HepG2 (cell line): Measurements from ENCODE around the gene MAP3K21. TPM values are rescaled to one million over a fixed set of nuclear protein-coding genes. Genes with fewer than 3 reads are reported as not detected.

ENCODE experiments used
- ATAC-seq: fragments of 200-7000 bp; cut with Tn5 transposase; 3 replicates; pipeline ENCODE4 v1.9.1; 2020; ENCODE audit warnings: mild to moderate bottlenecking, moderate library complexity
- BruUV-seq: library from RNA; stranded (reverse); fragments of 400-500 nt; replicated peaks from 2 replicates; lab custom pipeline; 2021; lab: Mats Ljungman, UMichigan
- CTCF ChIA-PET: fragments of 300-600 bp; formaldehyde crosslinking; extraction: SDS; loops from one replicate; lab custom pipeline; 2021; ENCODE audit warnings: low total read pairs, inconsistent platforms, low intra/inter-chr PET ratio; lab: Yijun Ruan, JAX
- POLR2A ChIA-PET: fragments of 350-600 bp; sonication (Branson Sonifier 250); formaldehyde crosslinking; loops from one replicate; lab custom pipeline; 2020; ENCODE audit warnings: antibody characterized with exemption, inconsistent platforms; lab: Yijun Ruan, JAX
- DNase-seq: peaks from one replicate; pipeline ENCODE4 v3.0.0-alpha.2; 2015; ENCODE audit warnings: low spot score
- FAIRE-seq: peaks from 3 replicates; lab custom pipeline; 2011; peaks lifted over from hg19 to GRCh38; lab: Jason Lieb, UNC
- H2AFZ ChIP-seq: one replicate; pipeline ENCODE4 v1.6.1; 2011; ENCODE audit warnings: low read length, inconsistent platforms
- H3K27ac ChIP-seq: fragments of 300-600 bp; 3 replicates; pipeline ENCODE4 v1.8.0; 2011; ENCODE audit warnings: mixed run types, mild to moderate bottlenecking, mixed read lengths, low read length, inconsistent platforms; ENCODE audit not compliant: insufficient read depth; ENCODE audit errors: extremely low read length
- H3K27me3 ChIP-seq, 2 experiments: fragments of 200-600 bp in 1 of 2; 2 replicates in 1 of 2; 3 replicates in 1 of 2; pipeline versions ENCODE4 v1.6.0 to v1.8.0; 2011; ENCODE audit warnings: low read length in 2 of 2, mild to moderate bottlenecking in 2 of 2, moderate library complexity in 2 of 2, inconsistent platforms in 1 of 2; ENCODE audit not compliant: insufficient read depth in 2 of 2, control insufficient read depth in 1 of 2
- H3K36me3 ChIP-seq, 2 experiments: fragments of 200-600 bp in 1 of 2; replicated peaks in 1 of 2; 2 replicates in 1 of 2; 3 replicates in 1 of 2; pipeline versions ENCODE4 v1.5.1 to v1.8.0; 2011; ENCODE audit warnings: low read length in 2 of 2, inconsistent platforms in 1 of 2; ENCODE audit not compliant: insufficient read depth in 2 of 2, control insufficient read depth in 1 of 2
- H3K4me1 ChIP-seq: 2 replicates; pipeline ENCODE4 v1.5.1; 2012; ENCODE audit warnings: low read length, inconsistent platforms; ENCODE audit not compliant: insufficient read depth
- H3K4me2 ChIP-seq: 2 replicates; pipeline ENCODE4 v1.6.0; 2011; ENCODE audit warnings: low read depth, low read length, inconsistent platforms
- H3K4me3 ChIP-seq, 3 experiments: fragments of 200-600 bp in 1 of 3; sonication (generic), shearing (Covaris generic) in 1 of 3; replicated peaks in 1 of 3; 2 replicates each; pipeline ENCODE4 v1.5.1; 2011 to 2016; ENCODE audit warnings: low read length in 3 of 3, inconsistent platforms in 2 of 3, low read depth in 2 of 3, mild to moderate bottlenecking in 2 of 3, control low read depth in 1 of 3, mixed read lengths in 1 of 3; ENCODE audit not compliant: insufficient read depth in 1 of 3
- H3K79me2 ChIP-seq: one replicate; pipeline ENCODE4 v1.6.1; 2011; ENCODE audit warnings: low read length, inconsistent platforms; ENCODE audit not compliant: insufficient read depth
- H3K9ac ChIP-seq: 2 replicates; pipeline ENCODE4 v1.6.0; 2011; ENCODE audit warnings: mild to moderate bottlenecking, low read depth, low read length, inconsistent platforms; ENCODE audit not compliant: insufficient read depth
- H3K9me3 ChIP-seq: 2 replicates; pipeline ENCODE4 v1.5.1; 2012; ENCODE audit warnings: mild to moderate bottlenecking, low read length
- H4K20me1 ChIP-seq: 2 replicates; pipeline ENCODE4 v1.6.0; 2011; ENCODE audit warnings: inconsistent platforms, mild to moderate bottlenecking, low read length, moderate library complexity; ENCODE audit not compliant: insufficient read depth
- CENPT ChIP-seq: sonication (generic); formaldehyde crosslinking; IDR thresholded peaks from 2 replicates; pipeline ENCODE4 v1.8.0; 2022; ENCODE audit warnings: low read depth, mild to moderate bottlenecking, moderate library complexity, missing genetic modification reagents
- EEA1 ChIP-seq: sonication (generic); formaldehyde crosslinking; IDR thresholded peaks from 2 replicates; pipeline ENCODE4 v1.5.1; 2020; ENCODE audit warnings: mild to moderate bottlenecking, missing genetic modification reagents, borderline replicate concordance
- FOXJ3 ChIP-seq: sonication (generic); formaldehyde crosslinking; IDR thresholded peaks from 2 replicates; pipeline ENCODE4 v1.4.0; 2020; ENCODE audit warnings: missing genetic modification reagents, mild to moderate bottlenecking, borderline replicate concordance
- HOXA7 ChIP-seq: sonication (generic); formaldehyde crosslinking; IDR thresholded peaks from 2 replicates; pipeline ENCODE4 v1.8.1; 2022; ENCODE audit warnings: mild to moderate bottlenecking, missing genetic modification reagents, moderate library complexity
- MED8 ChIP-seq: sonication (generic); formaldehyde crosslinking; IDR thresholded peaks from 2 replicates; pipeline ENCODE4 v1.8.1; 2023; ENCODE audit warnings: mild to moderate bottlenecking, missing genetic modification reagents; ENCODE audit not compliant: insufficient replicate concordance
- MIXL1 ChIP-seq: IDR thresholded peaks from 2 replicates; pipeline ENCODE4 v1.6.1; 2016
- PAF1 ChIP-seq: IDR thresholded peaks from 2 replicates; pipeline ENCODE4 v1.6.1; 2016; ENCODE audit warnings: missing genetic modification reagents, missing compliant biosample characterization
- POLR2G ChIP-seq: fragments of 200-400 bp; formaldehyde crosslinking; IDR thresholded peaks from 2 replicates; pipeline ENCODE4 v1.6.1; 2018; ENCODE audit warnings: mild to moderate bottlenecking, low read depth, low read length, moderate library complexity
- RXRB ChIP-seq: IDR thresholded peaks from 2 replicates; pipeline ENCODE4 v1.6.1; 2016; ENCODE audit warnings: borderline replicate concordance, missing genetic modification reagents, missing compliant biosample characterization
- ZNF333 ChIP-seq: sonication (generic); formaldehyde crosslinking; IDR thresholded peaks from 2 replicates; pipeline ENCODE4 v1.4.0; 2020; ENCODE audit warnings: mild to moderate bottlenecking, missing genetic modification reagents, borderline replicate concordance
- ZNF589 ChIP-seq: sonication (generic); formaldehyde crosslinking; conservative IDR thresholded peaks from 2 replicates; pipeline ENCODE4 v1.8.0; 2022; ENCODE audit warnings: mild to moderate bottlenecking, moderate library complexity, missing genetic modification reagents
- WGBS: methylation state at CpG from one replicate; pipeline ENCODE4 v1.1.6; 2017; ENCODE audit warnings: low lambda C conversion rate; 5-methylcytosine and 5-hydroxymethylcytosine counted together
- in situ Hi-C: cut with HindIII; loops from 2 replicates; pipeline ENCODE4 v1.10.0; 2017; ENCODE audit warnings: low pct_unique_long_range_greater_than_20kb; ENCODE audit not compliant: extremely low pct_ligation_motif_present
- intact Hi-C: fragments of 100-400 bp; cut with micrococcal nuclease; formaldehyde crosslinking; loops from one replicate; pipeline ENCODE4 v1.10.0; 2022; ENCODE audit not compliant: unreplicated experiment
- polyA plus RNA-seq, 8 experiments: library from polyadenylated mRNA; depleted of rRNA in 3 of 8; stranded (reverse) in 7 of 8; unstranded in 1 of 8; fragments of >200 nt; fragmentation: Illumina TruSeq in 4 of 8; extraction: Trizol in 4 of 8; gene quantifications; 2 replicates each; pipeline versions ENCODE4 v1.2.1 to v1.2.3, GENCODE V29; 2011 to 2016; ENCODE audit warnings: low read depth in 4 of 8, missing spikeins in 1 of 8, mixed read lengths in 1 of 8; ENCODE audit not compliant: insufficient read depth in 1 of 8
- total RNA-seq, 5 experiments: library from RNA; depleted of rRNA; stranded (reverse); fragments of >200 nt; fragmentation: Illumina TruSeq; extraction: Trizol; gene quantifications; 2 replicates each; pipeline ENCODE4 v1.2.3, GENCODE V29; 2016; ENCODE audit warnings: low read depth in 1 of 5
- TF ChIP-seq, protein P1 (sequence below): sonication (generic); formaldehyde crosslinking; IDR thresholded peaks from 2 replicates; pipeline ENCODE4 v1.8.1; 2022; ENCODE audit warnings: low read depth, mild to moderate bottlenecking, missing genetic modification reagents
- TF ChIP-seq, protein P2 (sequence below), 2 experiments: fragments of 450-650 bp in 1 of 2; sonication (generic) in 1 of 2; formaldehyde crosslinking; IDR thresholded peaks; 2 replicates each; pipeline versions ENCODE4 v1.5.0 to v1.8.0; 2020 to 2022; ENCODE audit warnings: mild to moderate bottlenecking in 1 of 2, missing genetic modification reagents in 1 of 2
- TF ChIP-seq, protein P3 (sequence below): IDR thresholded peaks from 2 replicates; pipeline ENCODE4 v1.6.1; 2012; ENCODE audit warnings: low read depth, low read length, improper control_type of control experiment
- TF ChIP-seq, protein P4 (sequence below): sonication (generic); formaldehyde crosslinking; IDR thresholded peaks from 2 replicates; pipeline ENCODE4 v1.5.0; 2020; ENCODE audit warnings: mild to moderate bottlenecking, missing genetic modification reagents

The MAP3K21 gene
- total and polyA plus RNA-seq, 2 of the 13 experiments (the other 11 are each of a cell fraction or from before 2014, with no cell fraction given): not detected

DNA sequence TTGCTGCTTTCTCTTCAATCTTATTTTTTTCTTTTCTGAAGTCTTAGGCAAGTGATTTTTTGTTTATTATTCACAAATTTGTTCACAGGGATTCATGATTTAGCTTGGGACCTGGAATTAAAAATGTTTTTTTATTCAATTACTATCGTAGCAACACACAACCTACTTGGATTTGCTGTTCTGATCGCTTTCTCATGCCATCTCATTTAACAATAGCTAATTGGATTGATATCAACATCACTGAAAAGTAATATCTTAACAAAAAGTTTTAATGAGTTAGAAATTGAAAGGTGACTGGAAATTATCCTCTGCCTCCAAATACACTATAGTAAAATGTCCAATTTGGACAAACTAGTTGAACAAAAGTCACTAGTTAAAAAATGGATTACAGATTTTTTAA is 32.4 kb downstream of the MAP3K21 start:
- intact Hi-C loops: no loop called here
- CTCF ChIA-PET: no interaction called here

More for the DNA sequence above, 32.4 kb downstream of the MAP3K21 start:
- H3K4me1 ChIP-seq: peaks cover 7% of the 10 kb centered on the region
- in situ Hi-C loops: no loop called here
- H4K20me1 ChIP-seq: no peaks in the 10 kb centered on the region
- no peaks in the 10 kb centered on the region for H3K27me3 ChIP-seq
- FAIRE-seq (no peak), ATAC-seq (no peak), DNase-seq (no peak)
- no peak overlapping the region for H3K4me2 ChIP-seq
- BruUV-seq: no TSS peak
- H3K79me2 ChIP-seq: no peaks in the 10 kb centered on the region
- TF ChIP-seq, protein P1, sequence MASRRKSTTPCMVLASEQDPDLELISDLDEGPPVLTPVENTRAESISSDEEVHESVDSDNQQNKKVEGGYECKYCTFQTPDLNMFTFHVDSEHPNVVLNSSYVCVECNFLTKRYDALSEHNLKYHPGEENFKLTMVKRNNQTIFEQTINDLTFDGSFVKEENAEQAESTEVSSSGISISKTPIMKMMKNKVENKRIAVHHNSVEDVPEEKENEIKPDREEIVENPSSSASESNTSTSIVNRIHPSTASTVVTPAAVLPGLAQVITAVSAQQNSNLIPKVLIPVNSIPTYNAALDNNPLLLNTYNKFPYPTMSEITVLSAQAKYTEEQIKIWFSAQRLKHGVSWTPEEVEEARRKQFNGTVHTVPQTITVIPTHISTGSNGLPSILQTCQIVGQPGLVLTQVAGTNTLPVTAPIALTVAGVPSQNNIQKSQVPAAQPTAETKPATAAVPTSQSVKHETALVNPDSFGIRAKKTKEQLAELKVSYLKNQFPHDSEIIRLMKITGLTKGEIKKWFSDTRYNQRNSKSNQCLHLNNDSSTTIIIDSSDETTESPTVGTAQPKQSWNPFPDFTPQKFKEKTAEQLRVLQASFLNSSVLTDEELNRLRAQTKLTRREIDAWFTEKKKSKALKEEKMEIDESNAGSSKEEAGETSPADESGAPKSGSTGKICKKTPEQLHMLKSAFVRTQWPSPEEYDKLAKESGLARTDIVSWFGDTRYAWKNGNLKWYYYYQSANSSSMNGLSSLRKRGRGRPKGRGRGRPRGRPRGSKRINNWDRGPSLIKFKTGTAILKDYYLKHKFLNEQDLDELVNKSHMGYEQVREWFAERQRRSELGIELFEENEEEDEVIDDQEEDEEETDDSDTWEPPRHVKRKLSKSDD: no peak
- TF ChIP-seq MIXL1 (no peak), RXRB (no peak), FOXJ3 (CRISPR knock-in tag) (no peak), PAF1 (CRISPR knock-in tag) (no peak), EEA1 (CRISPR knock-in tag) (no peak), HOXA7 (no peak), POLR2G (no peak), CENPT (CRISPR knock-in tag) (no peak), ZNF589 (CRISPR knock-in tag) (no peak), ZNF333 (no peak), MED8 (CRISPR knock-in tag) (no peak)
- TF ChIP-seq, protein P2, sequence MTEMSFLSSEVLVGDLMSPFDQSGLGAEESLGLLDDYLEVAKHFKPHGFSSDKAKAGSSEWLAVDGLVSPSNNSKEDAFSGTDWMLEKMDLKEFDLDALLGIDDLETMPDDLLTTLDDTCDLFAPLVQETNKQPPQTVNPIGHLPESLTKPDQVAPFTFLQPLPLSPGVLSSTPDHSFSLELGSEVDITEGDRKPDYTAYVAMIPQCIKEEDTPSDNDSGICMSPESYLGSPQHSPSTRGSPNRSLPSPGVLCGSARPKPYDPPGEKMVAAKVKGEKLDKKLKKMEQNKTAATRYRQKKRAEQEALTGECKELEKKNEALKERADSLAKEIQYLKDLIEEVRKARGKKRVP (CRISPR knock-in tag; IDR thresholded peaks at IDR 0.05): no peak
- TF ChIP-seq, protein P3, sequence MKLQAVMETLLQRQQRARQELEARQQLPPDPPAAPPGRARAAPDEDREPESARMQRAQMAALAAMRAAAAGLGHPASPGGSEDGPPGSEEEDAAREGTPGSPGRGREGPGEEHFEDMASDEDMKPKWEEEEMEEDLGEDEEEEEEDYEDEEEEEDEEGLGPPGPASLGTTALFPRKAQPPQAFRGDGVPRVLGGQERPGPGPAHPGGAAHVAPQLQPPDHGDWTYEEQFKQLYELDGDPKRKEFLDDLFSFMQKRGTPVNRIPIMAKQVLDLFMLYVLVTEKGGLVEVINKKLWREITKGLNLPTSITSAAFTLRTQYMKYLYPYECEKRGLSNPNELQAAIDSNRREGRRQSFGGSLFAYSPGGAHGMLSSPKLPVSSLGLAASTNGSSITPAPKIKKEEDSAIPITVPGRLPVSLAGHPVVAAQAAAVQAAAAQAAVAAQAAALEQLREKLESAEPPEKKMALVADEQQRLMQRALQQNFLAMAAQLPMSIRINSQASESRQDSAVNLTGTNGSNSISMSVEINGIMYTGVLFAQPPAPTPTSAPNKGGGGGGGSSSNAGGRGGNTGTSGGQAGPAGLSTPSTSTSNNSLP: no peak
- TF ChIP-seq, protein P4, sequence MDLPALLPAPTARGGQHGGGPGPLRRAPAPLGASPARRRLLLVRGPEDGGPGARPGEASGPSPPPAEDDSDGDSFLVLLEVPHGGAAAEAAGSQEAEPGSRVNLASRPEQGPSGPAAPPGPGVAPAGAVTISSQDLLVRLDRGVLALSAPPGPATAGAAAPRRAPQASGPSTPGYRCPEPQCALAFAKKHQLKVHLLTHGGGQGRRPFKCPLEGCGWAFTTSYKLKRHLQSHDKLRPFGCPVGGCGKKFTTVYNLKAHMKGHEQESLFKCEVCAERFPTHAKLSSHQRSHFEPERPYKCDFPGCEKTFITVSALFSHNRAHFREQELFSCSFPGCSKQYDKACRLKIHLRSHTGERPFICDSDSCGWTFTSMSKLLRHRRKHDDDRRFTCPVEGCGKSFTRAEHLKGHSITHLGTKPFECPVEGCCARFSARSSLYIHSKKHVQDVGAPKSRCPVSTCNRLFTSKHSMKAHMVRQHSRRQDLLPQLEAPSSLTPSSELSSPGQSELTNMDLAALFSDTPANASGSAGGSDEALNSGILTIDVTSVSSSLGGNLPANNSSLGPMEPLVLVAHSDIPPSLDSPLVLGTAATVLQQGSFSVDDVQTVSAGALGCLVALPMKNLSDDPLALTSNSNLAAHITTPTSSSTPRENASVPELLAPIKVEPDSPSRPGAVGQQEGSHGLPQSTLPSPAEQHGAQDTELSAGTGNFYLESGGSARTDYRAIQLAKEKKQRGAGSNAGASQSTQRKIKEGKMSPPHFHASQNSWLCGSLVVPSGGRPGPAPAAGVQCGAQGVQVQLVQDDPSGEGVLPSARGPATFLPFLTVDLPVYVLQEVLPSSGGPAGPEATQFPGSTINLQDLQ (CRISPR knock-in tag): no peak
- no peak overlapping the region for H3K4me3 ChIP-seq
- no peak overlapping the region for H3K9ac ChIP-seq
- 1% methylated on average over 2 of the region's 2 CpGs for WGBS
- no peaks in the 10 kb centered on the region for H3K9me3 ChIP-seq
- no peak overlapping the region for H2AFZ ChIP-seq
- no peaks in the 10 kb centered on the region for H3K36me3 ChIP-seq
- H3K27ac ChIP-seq: no peak overlapping the region
- POLR2A ChIA-PET: no interaction called here
